ENCODE measurements around the gene ITFG2. TPM values are rescaled to one million over a fixed set of nuclear protein-coding genes. Genes with fewer than 3 reads are reported as not detected.

The ITFG2 gene
- total and polyA plus RNA-seq, 8 donors, result 17.0 to 51.6 (median 24.1) TPM

GRCh38 chr12:2825132-2825531 lies 12.7 kb downstream of the ITFG2 start:
- no peak for DNase-seq
- H3K4me1 ChIP-seq, result no peaks in the 10 kb centered on the region
- no peak for ATAC-seq
- TF ChIP-seq, protein P1, sequence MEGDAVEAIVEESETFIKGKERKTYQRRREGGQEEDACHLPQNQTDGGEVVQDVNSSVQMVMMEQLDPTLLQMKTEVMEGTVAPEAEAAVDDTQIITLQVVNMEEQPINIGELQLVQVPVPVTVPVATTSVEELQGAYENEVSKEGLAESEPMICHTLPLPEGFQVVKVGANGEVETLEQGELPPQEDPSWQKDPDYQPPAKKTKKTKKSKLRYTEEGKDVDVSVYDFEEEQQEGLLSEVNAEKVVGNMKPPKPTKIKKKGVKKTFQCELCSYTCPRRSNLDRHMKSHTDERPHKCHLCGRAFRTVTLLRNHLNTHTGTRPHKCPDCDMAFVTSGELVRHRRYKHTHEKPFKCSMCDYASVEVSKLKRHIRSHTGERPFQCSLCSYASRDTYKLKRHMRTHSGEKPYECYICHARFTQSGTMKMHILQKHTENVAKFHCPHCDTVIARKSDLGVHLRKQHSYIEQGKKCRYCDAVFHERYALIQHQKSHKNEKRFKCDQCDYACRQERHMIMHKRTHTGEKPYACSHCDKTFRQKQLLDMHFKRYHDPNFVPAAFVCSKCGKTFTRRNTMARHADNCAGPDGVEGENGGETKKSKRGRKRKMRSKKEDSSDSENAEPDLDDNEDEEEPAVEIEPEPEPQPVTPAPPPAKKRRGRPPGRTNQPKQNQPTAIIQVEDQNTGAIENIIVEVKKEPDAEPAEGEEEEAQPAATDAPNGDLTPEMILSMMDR (IDR thresholded peaks at IDR 0.05), result no peak
- H3K27ac ChIP-seq, result no peak overlapping the region
- intact Hi-C loops (cut with DNase I), result no loop called here
- 76 to 83% methylated on average over 4 of the region's 4 CpGs for WGBS, 2 donors
- no peak overlapping the region for H3K4me3 ChIP-seq
- no peak for FAIRE-seq
- peaks cover 9 to 75% (median 33%) of the 10 kb centered on the region in 3 donors for H3K36me3 ChIP-seq
- H3K27me3 ChIP-seq, result no peaks in the 10 kb centered on the region
- no peaks in the 10 kb centered on the region for H3K9me3 ChIP-seq

GRCh38 chr12:2826036-2826435 lies 13.6 kb downstream of the ITFG2 start:
- 93 to 99% methylated on average over 3 of the region's 3 CpGs for WGBS, 2 donors
- FAIRE-seq (no peak), DNase-seq (no peak), ATAC-seq (no peak)
- Histone ChIP-seq H3K27ac (no peak overlapping the region), H3K9me3 (no peaks in the 10 kb centered on the region), H3K36me3 (peaks cover 6 to 69% (median 29%) of the 10 kb centered on the region in 3 donors), H3K4me3 (no peak overlapping the region), H3K4me1 (no peaks in the 10 kb centered on the region), H3K27me3 (no peaks in the 10 kb centered on the region)
- intact Hi-C loops (cut with DNase I), result no loop called here
- TF ChIP-seq, protein P1 (IDR thresholded peaks at IDR 0.05), result no peak

DNA sequence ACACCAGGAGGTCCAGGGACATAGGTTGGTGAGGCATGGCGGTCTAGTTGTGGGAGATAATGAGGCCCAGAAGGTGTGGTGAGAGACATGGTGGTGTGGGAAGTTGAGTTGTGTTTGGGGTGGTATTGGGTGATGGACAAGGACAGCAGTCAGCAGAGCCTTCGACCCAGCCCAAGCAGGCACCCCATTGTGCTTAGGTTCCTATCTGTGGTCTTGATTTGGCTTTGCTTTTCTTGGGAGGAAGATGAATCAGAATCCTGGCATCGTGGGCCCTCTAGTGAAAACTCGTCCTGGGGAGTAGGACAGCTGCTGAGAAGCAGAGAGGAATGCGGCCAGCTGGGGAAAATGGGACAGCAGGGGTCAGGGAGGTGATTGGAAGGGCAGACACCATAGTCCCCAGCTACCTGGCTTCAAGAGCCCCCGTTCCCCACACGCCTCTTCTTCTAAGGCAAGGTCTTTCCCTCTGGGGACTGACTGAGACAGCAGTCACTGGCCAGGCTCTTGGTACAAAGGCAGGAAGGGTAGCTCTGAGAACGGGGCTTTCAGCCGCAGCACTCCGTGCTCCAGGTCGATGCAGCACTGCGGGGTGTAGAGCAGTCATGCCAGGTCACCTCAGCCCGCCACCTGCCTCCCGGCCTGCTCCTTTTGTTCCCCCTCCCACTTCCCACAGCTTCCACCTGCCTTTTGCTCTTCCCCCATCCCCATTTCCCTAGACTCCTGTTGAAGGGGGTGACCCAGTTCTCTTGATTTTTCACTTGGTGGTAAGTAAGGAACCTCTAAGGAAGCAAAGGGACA lies 14.4 kb downstream of the ITFG2 start:
- Histone ChIP-seq H3K27me3 (no peaks in the 10 kb centered on the region), H3K4me3 (no peak overlapping the region), H3K4me1 (no peaks in the 10 kb centered on the region), H3K27ac (no peak overlapping the region), H3K9me3 (no peaks in the 10 kb centered on the region), H3K36me3 (peaks cover 6 to 61% (median 22%) of the 10 kb centered on the region in 3 donors)
- DNase-seq (no peak), FAIRE-seq (no peak), ATAC-seq (no peak)
- WGBS, 2 donors, result 89 to 90% methylated on average over 14 of the region's 14 CpGs
- TF ChIP-seq, protein P1 (IDR thresholded peaks at IDR 0.05), result no peak
- intact Hi-C loops (cut with DNase I), result no loop called here

DNA sequence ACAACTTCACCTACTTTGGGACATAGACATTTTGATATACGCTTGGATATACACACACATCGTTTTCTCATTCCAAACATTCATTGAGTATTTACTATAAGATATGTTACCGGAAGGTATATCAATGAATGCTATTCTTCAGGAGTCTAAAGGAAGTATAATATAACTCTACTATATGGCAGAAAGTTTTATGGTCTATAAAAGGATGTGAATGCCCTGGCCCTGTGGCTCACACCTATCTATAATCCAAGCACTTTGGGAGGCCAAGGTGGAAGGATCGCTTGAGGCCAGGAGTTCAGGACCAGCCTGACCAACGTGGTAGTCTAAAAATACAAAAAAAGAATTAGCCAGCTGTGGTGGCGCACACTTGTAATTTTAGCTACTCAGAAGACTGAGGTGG lies 16.8 kb downstream of the ITFG2 start:
- ATAC-seq, result no peak

More for the DNA sequence above, 16.8 kb downstream of the ITFG2 start:
- WGBS, 2 donors, result 91% methylated on average over 6 of the region's 6 CpGs
- Histone ChIP-seq H3K4me1 (no peaks in the 10 kb centered on the region), H3K4me3 (no peak overlapping the region), H3K27me3 (no peaks in the 10 kb centered on the region), H3K9me3 (no peaks in the 10 kb centered on the region), H3K27ac (no peak overlapping the region), H3K36me3 (peaks cover 6 to 38% (median 14%) of the 10 kb centered on the region in 3 donors)
- TF ChIP-seq, protein P1 (IDR thresholded peaks at IDR 0.05), result no peak
- FAIRE-seq, result no peak
- DNase-seq, result no peak
- intact Hi-C loops (cut with DNase I), result no loop called here

All from pancreas (tissue), 10 donors.